Thoracic aorta (tissue), 2 donors: ENCODE data around the gene CSHL1. TPM values are rescaled to one million over a fixed set of nuclear protein-coding genes. Genes with fewer than 3 reads are reported as not detected.
A peak's percentile ranks its signal among the peaks of the same experiment; 100 is the strongest.

Experiments
- ATAC-seq: fragments of 150-250 bp; one replicate; pipeline ENCODE4 v1.8.0; 2017; ENCODE audit warnings: low read depth; ENCODE audit not compliant: insufficient number of reproducible peaks, low FRiP score
- DNase-seq: peaks from one replicate; pipeline ENCODE4 v3.0.0-alpha.2; 2020; ENCODE audit warnings: low spot score
- H3K27ac ChIP-seq, 2 donors: fragments of 200-600 bp; sonication (generic); 1 replicate in 1 of 2; 2 replicates in 1 of 2; pipeline ENCODE4 v1.5.1; 2016; ENCODE audit warnings: mild to moderate bottlenecking in 2 of 2, moderate library complexity in 2 of 2
- H3K27me3 ChIP-seq: fragments of 200-600 bp; sonication (generic); replicated peaks from 2 replicates; pipeline ENCODE4 v1.6.0; 2016; ENCODE audit warnings: mild to moderate bottlenecking; ENCODE audit not compliant: insufficient read depth
- H3K36me3 ChIP-seq: fragments of 200-600 bp; sonication (generic); one replicate; pipeline ENCODE4 v1.5.1; 2016
- H3K4me1 ChIP-seq, 2 donors: fragments of 200-600 bp; sonication (generic); 1 replicate in 1 of 2; 2 replicates in 1 of 2; pipeline versions ENCODE4 v1.5.1 to v1.6.0; 2016; ENCODE audit warnings: low read depth in 2 of 2, mild to moderate bottlenecking in 1 of 2; ENCODE audit not compliant: control insufficient read depth in 1 of 2
- H3K4me3 ChIP-seq: fragments of 200-600 bp; sonication (generic); 2 replicates; pipeline ENCODE4 v1.5.1; 2016; ENCODE audit warnings: mild to moderate bottlenecking
- H3K9me3 ChIP-seq: fragments of 200-600 bp; sonication (generic); 2 replicates; pipeline ENCODE4 v1.5.1; 2016
- total RNA-seq, 2 donors: library from RNA; depleted of rRNA; stranded (reverse); fragments of >200 nt; gene quantifications; one replicate each; pipeline versions ENCODE4 v1.1.0 to v1.2.3, GENCODE V29; 2016
- TF ChIP-seq, protein P1 (sequence below): fragments of 200-600 bp; sonication (generic); IDR thresholded peaks from one replicate; pipeline ENCODE4 v1.5.1; 2019; ENCODE audit warnings: antibody characterized with exemption

Gene CSHL1
- total RNA-seq, 2 donors from 2014 or later, result not detected

GRCh38 chr17:63933598-63933997 is 22.5 kb upstream of the CSHL1 start:
- Histone ChIP-seq H3K27me3 (no peaks in the 10 kb centered on the region), H3K4me1 (no peaks in the 10 kb centered on the region), H3K36me3 (no peaks in the 10 kb centered on the region), H3K4me3 (no peak overlapping the region), H3K9me3 (no peaks in the 10 kb centered on the region), H3K27ac (no peak overlapping the region)
- DNase-seq (no peak), ATAC-seq (no peak)
- TF ChIP-seq, protein P1, sequence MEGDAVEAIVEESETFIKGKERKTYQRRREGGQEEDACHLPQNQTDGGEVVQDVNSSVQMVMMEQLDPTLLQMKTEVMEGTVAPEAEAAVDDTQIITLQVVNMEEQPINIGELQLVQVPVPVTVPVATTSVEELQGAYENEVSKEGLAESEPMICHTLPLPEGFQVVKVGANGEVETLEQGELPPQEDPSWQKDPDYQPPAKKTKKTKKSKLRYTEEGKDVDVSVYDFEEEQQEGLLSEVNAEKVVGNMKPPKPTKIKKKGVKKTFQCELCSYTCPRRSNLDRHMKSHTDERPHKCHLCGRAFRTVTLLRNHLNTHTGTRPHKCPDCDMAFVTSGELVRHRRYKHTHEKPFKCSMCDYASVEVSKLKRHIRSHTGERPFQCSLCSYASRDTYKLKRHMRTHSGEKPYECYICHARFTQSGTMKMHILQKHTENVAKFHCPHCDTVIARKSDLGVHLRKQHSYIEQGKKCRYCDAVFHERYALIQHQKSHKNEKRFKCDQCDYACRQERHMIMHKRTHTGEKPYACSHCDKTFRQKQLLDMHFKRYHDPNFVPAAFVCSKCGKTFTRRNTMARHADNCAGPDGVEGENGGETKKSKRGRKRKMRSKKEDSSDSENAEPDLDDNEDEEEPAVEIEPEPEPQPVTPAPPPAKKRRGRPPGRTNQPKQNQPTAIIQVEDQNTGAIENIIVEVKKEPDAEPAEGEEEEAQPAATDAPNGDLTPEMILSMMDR, result no peak

GRCh38 chr17:63932721-63933120 is 21.7 kb upstream of the CSHL1 start:
- no peaks in the 10 kb centered on the region for H3K4me1 ChIP-seq
- no peak for ATAC-seq
- TF ChIP-seq, protein P1, result no peak
- H3K4me3 ChIP-seq, result no peak overlapping the region
- no peaks in the 10 kb centered on the region for H3K27me3 ChIP-seq
- no peak overlapping the region for H3K27ac ChIP-seq
- no peaks in the 10 kb centered on the region for H3K9me3 ChIP-seq
- no peak for DNase-seq
- H3K36me3 ChIP-seq, result no peaks in the 10 kb centered on the region

- H3K9me3 ChIP-seq, result no peaks in the 10 kb centered on the region
- no peak within 1 kb of the TSS for H3K27ac ChIP-seq
- H3K36me3 ChIP-seq, result no peaks in the 10 kb centered on the region
- peak within 1 kb of the TSS; percentile 28 for H3K4me3 ChIP-seq
- ATAC-seq (peak; percentile 17), DNase-seq (no peak)
- H3K4me1 ChIP-seq, result no peaks in the 10 kb centered on the region
- TF ChIP-seq, protein P1, result no peak
- H3K27me3 ChIP-seq, result no peaks in the 10 kb centered on the region
Measured at GRCh38 chr17:63931981-63932561, 21.0 kb upstream of the CSHL1 start, which contains the start of gene CD79B. Gene CD79B (minus strand): TSS chr17:63932331. CDS start chr17:63932261, 70 bp downstream.

GRCh38 chr17:63930951-63931575 is 20.0 kb upstream of the CSHL1 start:
- Histone ChIP-seq H3K4me3 (peak overlapping the region; percentile 28), H3K27me3 (no peaks in the 10 kb centered on the region), H3K9me3 (no peaks in the 10 kb centered on the region), H3K36me3 (no peaks in the 10 kb centered on the region), H3K27ac (no peak overlapping the region), H3K4me1 (no peaks in the 10 kb centered on the region)
- ATAC-seq, result no peak
- no peak for DNase-seq
- TF ChIP-seq, protein P1, result no peak

DNA sequence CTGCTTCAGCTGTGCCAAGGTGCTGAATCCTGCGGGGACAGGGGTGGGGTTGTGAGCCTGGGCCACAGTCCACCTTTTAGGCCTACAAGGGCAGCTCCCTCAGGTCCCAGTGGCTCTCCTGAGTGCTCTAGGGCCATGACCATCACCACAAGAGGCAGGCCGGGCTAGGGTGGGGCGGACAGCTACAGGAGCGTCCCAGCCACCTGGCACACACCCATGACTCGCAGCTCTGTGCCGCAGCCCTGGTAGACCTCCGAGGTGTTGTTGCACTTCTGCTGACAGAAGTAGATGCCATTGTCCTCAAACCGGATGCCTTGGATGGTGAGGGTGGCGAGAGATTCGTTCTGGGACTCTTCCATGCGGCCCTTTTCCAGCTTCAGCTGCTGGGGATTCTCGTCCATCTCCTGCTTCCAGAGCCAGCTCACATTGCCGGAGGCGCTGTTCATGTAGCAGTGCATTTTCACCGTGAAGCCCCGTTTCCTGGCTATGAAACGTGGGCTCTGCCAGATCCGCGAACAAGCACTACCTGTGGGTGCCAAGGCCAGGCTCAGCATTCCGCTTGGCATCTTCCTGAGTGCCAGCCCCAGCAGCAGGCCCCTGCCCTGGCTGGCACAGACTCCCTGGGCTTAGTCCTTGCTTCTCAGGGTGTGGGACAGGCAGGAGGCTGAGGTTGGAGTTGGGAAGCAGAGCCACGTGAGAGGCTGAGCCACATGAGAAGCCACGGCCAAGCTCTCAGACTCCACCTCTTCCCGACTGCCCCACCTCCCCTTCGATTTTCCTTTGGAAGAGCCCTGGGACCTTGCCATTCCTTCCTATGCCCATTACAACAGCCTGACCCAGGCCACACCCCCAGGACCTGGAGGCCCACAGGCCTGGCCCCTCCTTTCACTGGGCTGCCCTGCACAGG is 19.1 kb upstream of the CSHL1 start:
- DNase-seq (no peak), ATAC-seq (no peak)
- Histone ChIP-seq H3K9me3 (no peaks in the 10 kb centered on the region), H3K4me1 (no peaks in the 10 kb centered on the region), H3K27ac (no peak overlapping the region), H3K4me3 (no peak overlapping the region), H3K36me3 (no peaks in the 10 kb centered on the region), H3K27me3 (no peaks in the 10 kb centered on the region)
- TF ChIP-seq, protein P1, result no peak
